ENCODE data around the gene CTIF.

DNA sequence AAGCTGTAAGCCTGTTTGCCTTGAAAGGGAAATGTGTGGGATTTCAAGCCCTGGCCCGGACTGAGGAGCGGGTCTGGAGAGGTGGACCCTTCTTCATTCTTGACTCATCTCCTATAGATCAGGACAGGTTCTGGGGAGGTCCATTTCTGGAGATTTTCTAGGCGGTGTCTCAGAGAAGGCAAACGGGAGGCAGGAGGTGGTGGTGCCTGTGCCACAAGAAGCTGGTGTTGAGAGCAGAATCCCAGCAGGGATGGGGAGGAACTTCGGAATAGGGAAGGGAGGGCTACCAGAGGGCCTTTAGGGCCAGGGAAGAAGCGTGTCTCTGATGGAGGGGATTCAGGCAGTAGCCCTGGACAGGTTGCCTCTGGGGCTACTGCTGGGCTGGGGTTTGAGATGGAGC, 93.0 kb downstream of the CTIF start:
- TF ChIP-seq, protein P1, sequence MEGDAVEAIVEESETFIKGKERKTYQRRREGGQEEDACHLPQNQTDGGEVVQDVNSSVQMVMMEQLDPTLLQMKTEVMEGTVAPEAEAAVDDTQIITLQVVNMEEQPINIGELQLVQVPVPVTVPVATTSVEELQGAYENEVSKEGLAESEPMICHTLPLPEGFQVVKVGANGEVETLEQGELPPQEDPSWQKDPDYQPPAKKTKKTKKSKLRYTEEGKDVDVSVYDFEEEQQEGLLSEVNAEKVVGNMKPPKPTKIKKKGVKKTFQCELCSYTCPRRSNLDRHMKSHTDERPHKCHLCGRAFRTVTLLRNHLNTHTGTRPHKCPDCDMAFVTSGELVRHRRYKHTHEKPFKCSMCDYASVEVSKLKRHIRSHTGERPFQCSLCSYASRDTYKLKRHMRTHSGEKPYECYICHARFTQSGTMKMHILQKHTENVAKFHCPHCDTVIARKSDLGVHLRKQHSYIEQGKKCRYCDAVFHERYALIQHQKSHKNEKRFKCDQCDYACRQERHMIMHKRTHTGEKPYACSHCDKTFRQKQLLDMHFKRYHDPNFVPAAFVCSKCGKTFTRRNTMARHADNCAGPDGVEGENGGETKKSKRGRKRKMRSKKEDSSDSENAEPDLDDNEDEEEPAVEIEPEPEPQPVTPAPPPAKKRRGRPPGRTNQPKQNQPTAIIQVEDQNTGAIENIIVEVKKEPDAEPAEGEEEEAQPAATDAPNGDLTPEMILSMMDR (IDR thresholded peaks at IDR 0.05; ENCODE audit: low read depth, low read length), result no peak
- no peak for TF ChIP-seq EZH2phosphoT487 (IDR thresholded peaks at IDR 0.05; ENCODE audit: low read depth)
